Astrocyte (in vitro differentiated cells and primary cell): Measurements from ENCODE around the gene MNAT1. TPM values are rescaled to one million over a fixed set of nuclear protein-coding genes. Genes with fewer than 3 reads are reported as not detected.
"Not testable (repeated sequence)": the region's sequence is repeated elsewhere in the genome, so short reads cannot be mapped to it uniquely, and the experiment has no call there.

ENCODE experiments used
- DNase-seq: peaks from one replicate; pipeline ENCODE4 v3.0.0-alpha.2; 2010; ENCODE audit warnings: low read depth
- FAIRE-seq: peaks from 2 replicates; lab custom pipeline; 2011; peaks lifted over from hg19 to GRCh38; lab: Jason Lieb, UNC
- H2AFZ ChIP-seq: 2 replicates; pipeline ENCODE4 v1.6.0; 2012; ENCODE audit warnings: low read depth, low read length, inconsistent platforms
- H3K27ac ChIP-seq: 2 replicates; pipeline ENCODE4 v1.5.1; 2011; ENCODE audit warnings: low read depth, low read length, inconsistent platforms
- H3K27me3 ChIP-seq: 2 replicates; pipeline ENCODE4 v1.6.0; 2011; ENCODE audit warnings: low read length, inconsistent platforms; ENCODE audit not compliant: insufficient read depth
- H3K36me3 ChIP-seq: 2 replicates; pipeline ENCODE4 v1.5.1; 2011; ENCODE audit warnings: low read length, inconsistent platforms; ENCODE audit not compliant: insufficient read depth
- H3K4me1 ChIP-seq: 2 replicates; pipeline ENCODE4 v1.5.1; 2011; ENCODE audit warnings: low read length, inconsistent platforms; ENCODE audit not compliant: insufficient read depth
- H3K4me2 ChIP-seq: 2 replicates; pipeline ENCODE4 v1.6.0; 2012; ENCODE audit warnings: low read length, inconsistent platforms
- H3K4me3 ChIP-seq: 2 replicates; pipeline ENCODE4 v1.5.1; 2011; ENCODE audit warnings: low read depth, mild to moderate bottlenecking, low read length, inconsistent platforms; ENCODE audit not compliant: insufficient read depth
- H3K79me2 ChIP-seq: 2 replicates; pipeline ENCODE4 v1.6.0; 2012; ENCODE audit warnings: mild to moderate bottlenecking, low read length, inconsistent platforms; ENCODE audit not compliant: insufficient read depth
- H3K9ac ChIP-seq: 2 replicates; pipeline ENCODE4 v1.6.0; 2012; ENCODE audit warnings: mild to moderate bottlenecking, low read length, inconsistent platforms
- H3K9me3 ChIP-seq: 2 replicates; pipeline ENCODE4 v1.5.1; 2012; ENCODE audit warnings: low read depth, mild to moderate bottlenecking, low read length, inconsistent platforms; ENCODE audit not compliant: insufficient read depth
- H4K20me1 ChIP-seq: 2 replicates; pipeline ENCODE4 v1.6.0; 2012; ENCODE audit warnings: low read length, inconsistent platforms; ENCODE audit not compliant: insufficient read depth
- H3K27ac Mint-ChIP-seq: one replicate; pipeline ENCODE4 v1.8.0; 2021; ENCODE audit warnings: mild to moderate bottlenecking, mixed read lengths; ENCODE audit not compliant: unreplicated experiment
- H3K27me3 Mint-ChIP-seq: one replicate; pipeline ENCODE4 v1.8.0; 2021; ENCODE audit warnings: low read depth, mixed read lengths; ENCODE audit not compliant: unreplicated experiment
- H3K36me3 Mint-ChIP-seq: one replicate; pipeline ENCODE4 v1.8.0; 2021; ENCODE audit warnings: low read depth, mixed read lengths; ENCODE audit not compliant: unreplicated experiment
- H3K4me1 Mint-ChIP-seq: one replicate; pipeline ENCODE4 v1.8.0; 2021; ENCODE audit warnings: low read depth, mixed read lengths; ENCODE audit not compliant: unreplicated experiment
- H3K4me3 Mint-ChIP-seq: one replicate; pipeline ENCODE4 v1.8.0; 2021; ENCODE audit warnings: mild to moderate bottlenecking, moderate library complexity, mixed read lengths; ENCODE audit not compliant: unreplicated experiment
- H3K9me3 Mint-ChIP-seq: one replicate; pipeline ENCODE4 v1.8.0; 2021; ENCODE audit warnings: mild to moderate bottlenecking, mixed read lengths; ENCODE audit not compliant: unreplicated experiment
- EZH2 ChIP-seq: IDR thresholded peaks from 2 replicates; pipeline ENCODE4 v1.6.1; 2012; ENCODE audit warnings: mild to moderate bottlenecking, low read length, inconsistent platforms; ENCODE audit not compliant: insufficient read depth
- total RNA-seq: library from RNA; stranded (reverse); gene quantifications from 2 replicates; pipeline ENCODE4 v1.2.1, GENCODE V29; 2021
- TF ChIP-seq, protein P1 (sequence below): IDR thresholded peaks from 2 replicates; pipeline ENCODE4 v1.5.1; 2011; ENCODE audit warnings: low read depth, mild to moderate bottlenecking, inconsistent platforms, low read length, moderate library complexity; ENCODE audit not compliant: insufficient read depth

The MNAT1 gene
- total RNA-seq, 1 donor from 2014 or later = 36.0 TPM

DNA sequence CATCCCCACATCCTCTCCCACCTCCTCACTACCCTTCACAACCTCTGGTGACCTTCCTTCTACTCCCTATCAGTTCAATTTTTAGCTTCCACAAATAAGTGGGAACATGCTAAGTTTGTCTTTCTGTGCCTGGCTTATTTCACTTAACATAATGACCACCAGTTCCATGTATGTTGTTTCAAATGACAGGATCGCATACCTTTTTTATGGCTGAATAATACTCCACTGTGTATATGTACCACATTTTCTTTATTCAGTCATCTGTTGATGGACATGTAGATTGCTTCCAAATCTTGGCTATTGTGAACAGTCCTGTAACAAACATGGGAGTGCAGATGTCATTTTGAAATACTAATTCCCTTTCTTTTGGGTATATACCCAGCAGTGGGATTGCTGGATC is 147.7 kb downstream of the MNAT1 start:
- no peak overlapping the region for H3K4me2 ChIP-seq
- peaks cover 9% of the 10 kb centered on the region for H3K79me2 ChIP-seq
- H3K4me3 ChIP-seq = no peak overlapping the region
- H3K9me3 ChIP-seq = peaks cover 4% of the 10 kb centered on the region
- Mint-ChIP-seq H3K9me3 (peaks cover 4% of the 10 kb centered on the region), H3K4me1 (peaks cover 9% of the 10 kb centered on the region), H3K27ac (no peak overlapping the region), H3K4me3 (no peak overlapping the region), H3K36me3 (peaks cover 14% of the 10 kb centered on the region), H3K27me3 (no peaks in the 10 kb centered on the region)
- no peaks in the 10 kb centered on the region for H3K4me1 ChIP-seq
- DNase-seq (no peak), FAIRE-seq (no peak)
- H3K36me3 ChIP-seq = no peaks in the 10 kb centered on the region
- no peaks in the 10 kb centered on the region for H4K20me1 ChIP-seq
- H3K9ac ChIP-seq = no peak overlapping the region
- no peak overlapping the region for H3K27ac ChIP-seq
- H2AFZ ChIP-seq = no peak overlapping the region
- TF ChIP-seq, protein P1, sequence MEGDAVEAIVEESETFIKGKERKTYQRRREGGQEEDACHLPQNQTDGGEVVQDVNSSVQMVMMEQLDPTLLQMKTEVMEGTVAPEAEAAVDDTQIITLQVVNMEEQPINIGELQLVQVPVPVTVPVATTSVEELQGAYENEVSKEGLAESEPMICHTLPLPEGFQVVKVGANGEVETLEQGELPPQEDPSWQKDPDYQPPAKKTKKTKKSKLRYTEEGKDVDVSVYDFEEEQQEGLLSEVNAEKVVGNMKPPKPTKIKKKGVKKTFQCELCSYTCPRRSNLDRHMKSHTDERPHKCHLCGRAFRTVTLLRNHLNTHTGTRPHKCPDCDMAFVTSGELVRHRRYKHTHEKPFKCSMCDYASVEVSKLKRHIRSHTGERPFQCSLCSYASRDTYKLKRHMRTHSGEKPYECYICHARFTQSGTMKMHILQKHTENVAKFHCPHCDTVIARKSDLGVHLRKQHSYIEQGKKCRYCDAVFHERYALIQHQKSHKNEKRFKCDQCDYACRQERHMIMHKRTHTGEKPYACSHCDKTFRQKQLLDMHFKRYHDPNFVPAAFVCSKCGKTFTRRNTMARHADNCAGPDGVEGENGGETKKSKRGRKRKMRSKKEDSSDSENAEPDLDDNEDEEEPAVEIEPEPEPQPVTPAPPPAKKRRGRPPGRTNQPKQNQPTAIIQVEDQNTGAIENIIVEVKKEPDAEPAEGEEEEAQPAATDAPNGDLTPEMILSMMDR = no peak
- no peak for TF ChIP-seq EZH2
- H3K27me3 ChIP-seq = no peaks in the 10 kb centered on the region

DNA sequence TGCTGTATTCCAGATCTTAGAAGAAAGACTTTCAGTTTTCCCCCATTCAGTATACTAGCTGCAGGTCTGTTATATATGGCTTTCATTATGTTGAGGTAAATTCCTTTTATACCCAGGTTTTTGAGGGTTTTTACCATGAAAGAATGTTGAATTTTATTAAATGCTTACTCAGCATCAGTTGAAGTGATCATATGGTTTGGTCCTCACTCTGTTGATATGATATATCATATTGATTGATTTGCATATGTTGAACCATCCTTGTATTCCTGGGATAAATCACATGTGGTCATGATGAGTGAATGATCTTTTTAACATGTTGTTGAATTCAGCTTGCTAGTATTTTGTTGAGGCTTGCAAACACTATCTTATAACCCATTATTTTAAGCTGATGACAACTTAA is 149.6 kb downstream of the MNAT1 start:
- H3K9me3 ChIP-seq = peaks cover 4% of the 10 kb centered on the region
- no peak overlapping the region for H3K4me2 ChIP-seq
- H3K27me3 ChIP-seq = no peaks in the 10 kb centered on the region
- no peaks in the 10 kb centered on the region for H3K27me3 Mint-ChIP-seq
- no peak overlapping the region for H3K4me3 ChIP-seq
- H3K4me1 Mint-ChIP-seq = peaks cover under 1% of the 10 kb centered on the region
- H3K36me3 ChIP-seq = no peaks in the 10 kb centered on the region
- H3K79me2 ChIP-seq = peaks cover 9% of the 10 kb centered on the region
- no peak for DNase-seq
- H3K36me3 Mint-ChIP-seq = peaks cover 16% of the 10 kb centered on the region
- no peak for FAIRE-seq
- H3K9ac ChIP-seq = no peak overlapping the region
- H3K4me3 Mint-ChIP-seq = no peak overlapping the region
- H3K27ac Mint-ChIP-seq = no peak overlapping the region
- TF ChIP-seq EZH2 = no peak
- TF ChIP-seq, protein P1 = no peak
- no peaks in the 10 kb centered on the region for H4K20me1 ChIP-seq
- H3K4me1 ChIP-seq = no peaks in the 10 kb centered on the region
- H2AFZ ChIP-seq = no peak overlapping the region
- peaks cover 4% of the 10 kb centered on the region for H3K9me3 Mint-ChIP-seq
- no peak overlapping the region for H3K27ac ChIP-seq

DNA sequence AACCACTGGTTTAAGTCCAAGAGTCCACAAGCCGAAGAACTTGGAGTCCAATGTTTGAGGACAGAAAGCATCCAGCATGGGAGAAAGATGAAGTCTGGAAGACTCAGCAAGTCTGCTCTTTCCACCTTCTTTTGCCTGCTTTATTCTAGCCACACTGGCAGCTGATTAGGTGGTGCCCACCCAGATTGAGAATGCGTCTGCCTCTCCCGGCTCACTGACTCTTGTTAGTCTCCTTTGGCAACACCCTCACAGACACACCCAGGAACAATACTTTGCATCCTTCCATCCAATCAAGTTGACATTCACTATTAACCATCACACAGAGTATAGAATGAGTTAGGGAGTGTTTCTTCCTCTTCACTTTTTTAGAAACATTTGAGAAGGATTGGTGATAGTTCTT is 156.1 kb downstream of the MNAT1 start:
- H3K4me3 Mint-ChIP-seq, H3K36me3 ChIP-seq, DNase-seq, H3K27ac ChIP-seq, H3K9me3 Mint-ChIP-seq, H2AFZ ChIP-seq, H3K27me3 ChIP-seq, H3K79me2 ChIP-seq, H3K27ac Mint-ChIP-seq, H3K27me3 Mint-ChIP-seq, H3K4me1 Mint-ChIP-seq, H4K20me1 ChIP-seq, H3K9ac ChIP-seq, H3K4me2 ChIP-seq, H3K4me3 ChIP-seq, H3K4me1 ChIP-seq, H3K36me3 Mint-ChIP-seq, H3K9me3 ChIP-seq: not testable (repeated sequence)
- peak; percentile 58 for FAIRE-seq
